Motor neuron (in vitro differentiated cells): ENCODE results near the gene PDXK. TPM values are rescaled to one million over a fixed set of nuclear protein-coding genes. Genes with fewer than 3 reads are reported as not detected.
A peak's percentile ranks its signal among the peaks of the same experiment; 100 is the strongest.

Experiments
- ATAC-seq, 8 experiments: fragments of 200-7000 bp; cut with Tn5 transposase; replicated peaks in 6 of 8; 2 replicates each; pipeline ENCODE4 v1.8.0; 2021; ENCODE audit warnings: mild to moderate bottlenecking in 8 of 8, moderate library complexity in 8 of 8
- H3K27ac ChIP-seq, 2 donors: fragments of 250-450 bp; sonication (Bioruptor Pico); 2 replicates each; pipeline ENCODE4 v1.9.0; 2021; ENCODE audit warnings: antibody characterized with exemption in 2 of 2, mild to moderate bottlenecking in 2 of 2, moderate library complexity in 1 of 2
- H3K4me1 ChIP-seq, 2 donors: fragments of 250-450 bp; sonication (Bioruptor Pico); replicated peaks in 1 of 2; 2 replicates each; pipeline ENCODE4 v1.6.1; 2021; ENCODE audit warnings: antibody characterized with exemption in 2 of 2, mild to moderate bottlenecking in 2 of 2, moderate library complexity in 1 of 2
- H3K4me3 ChIP-seq, 5 donors: fragments of 250-450 bp; sonication (Bioruptor Pico); 2 replicates each; pipeline ENCODE4 v1.9.0; 2021; ENCODE audit warnings: antibody characterized with exemption in 5 of 5, mild to moderate bottlenecking in 5 of 5, moderate library complexity in 4 of 5
- WGBS, 10 experiments: fragments of 450-650 bp; shearing (Covaris generic); methylation state at CpG; one replicate each; pipeline ENCODE4 v1.0.0; 2022; 5-methylcytosine and 5-hydroxymethylcytosine counted together
- in situ Hi-C, 9 experiments: fragments of 400-800 bp; cut with MboI; loops; one replicate each; pipeline ENCODE4 v1.15.0; 2021; ENCODE audit warnings: low sequenced_read_pairs in 9 of 9, low pct_unique_long_range_greater_than_20kb in 2 of 9; ENCODE audit not compliant: unreplicated experiment in 9 of 9
- total RNA-seq, 8 experiments: library from RNA; unstranded; fragments of 300-600 nt; gene quantifications; 2 replicates each; pipeline versions ENCODE4 v1.2.3 to v1.2.4, GENCODE V29; 2022

PDXK gene
- total RNA-seq, 8 experiments from 2014 or later: 17.8 to 71.7 (median 41.7) TPM

- WGBS, 10 experiments: 13 to 67% (median 40%) methylated on average over 3 to 10 of the region's 34 CpGs; no CpG with 5 or more reads in 6 of the 10 experiments
- Histone ChIP-seq H3K4me1 (peaks cover 19 to 26% of the 10 kb centered on the region in 2 donors), H3K27ac (peak overlapping the region in 1 of 2 donors; percentile 22), H3K4me3 (no peak overlapping the region)
- in situ Hi-C loops: no loop called here
- ATAC-seq: peak; percentile 52 to 90 (median 70)
Measured at GRCh38 chr21:43767984-43768867, 49.3 kb downstream of the PDXK start.

DNA sequence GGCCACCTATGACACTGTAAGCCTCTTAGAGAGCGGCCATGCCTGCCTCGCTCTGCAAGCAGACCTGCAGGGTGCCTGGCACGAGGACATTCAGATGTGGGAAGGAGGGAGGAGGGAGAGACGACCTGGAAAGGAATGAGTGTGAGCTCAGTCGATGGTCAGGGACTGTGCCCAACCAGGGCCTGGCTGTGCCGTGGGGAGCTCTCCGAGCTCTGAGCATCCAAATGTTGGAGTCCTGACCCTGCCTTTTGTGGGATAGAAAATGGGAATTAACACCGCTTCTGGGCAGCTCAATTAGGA lies 49.9 kb downstream of the PDXK start:
- Histone ChIP-seq H3K4me1 (peaks cover 19 to 26% of the 10 kb centered on the region in 2 donors), H3K4me3 (no peak overlapping the region), H3K27ac (peak overlapping the region in 1 of 2 donors; percentile 22)
- in situ Hi-C loops: no loop called here
- WGBS, 10 experiments: 73 to 100% (median 100%) methylated on average over 1 to 7 of the region's 8 CpGs; no CpG with 5 or more reads in 5 of the 10 experiments
- peak in 1 of 8 experiments; percentile 5 for ATAC-seq

GRCh38 chr21:43769325-43769958 lies 50.5 kb downstream of the PDXK start:
- in situ Hi-C loops: no loop called here
- Histone ChIP-seq H3K4me3 (no peak overlapping the region), H3K27ac (no peak overlapping the region), H3K4me1 (peaks cover 19 to 26% of the 10 kb centered on the region in 2 donors)
- 89 to 100% (median 90%) methylated on average over 2 to 7 of the region's 11 CpGs; no CpG with 5 or more reads in 5 of the 10 experiments for WGBS, 10 experiments
- ATAC-seq: no peak

DNA sequence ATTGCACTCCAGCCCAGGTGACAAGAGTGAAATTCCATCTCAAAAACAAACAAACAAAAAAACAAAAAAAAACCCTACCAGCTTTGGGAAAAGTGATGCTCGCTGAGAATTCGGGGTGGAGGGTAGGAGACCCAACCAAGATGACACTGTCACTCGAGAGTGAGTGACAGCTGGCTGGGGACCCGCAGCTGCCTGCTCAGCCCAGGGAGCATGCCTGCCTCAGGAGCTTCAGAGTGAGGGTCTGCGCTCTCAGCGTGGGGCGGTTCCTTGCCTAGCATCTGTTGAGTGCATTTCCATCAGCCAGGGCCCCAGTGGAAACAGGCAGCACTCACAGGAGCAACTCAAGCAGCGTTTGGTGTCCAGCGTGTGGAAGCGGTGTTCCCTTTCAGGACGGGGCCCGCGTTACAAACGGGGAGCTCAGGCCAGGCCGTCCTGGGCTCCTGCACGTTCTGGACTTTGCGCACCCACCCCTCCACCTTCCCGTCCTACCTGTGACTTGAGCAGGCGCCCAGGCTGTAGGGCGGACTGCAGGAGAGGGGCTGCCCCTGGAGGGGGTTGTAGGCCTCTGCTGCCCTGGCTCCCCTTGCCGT lies 51.2 kb downstream of the PDXK start:
- 82 to 97% (median 90%) methylated on average over 2 to 12 of the region's 21 CpGs; no CpG with 5 or more reads in 3 of the 10 experiments for WGBS, 10 experiments
- Histone ChIP-seq H3K27ac (no peak overlapping the region), H3K4me1 (peaks cover 25 to 31% of the 10 kb centered on the region in 2 donors), H3K4me3 (no peak overlapping the region)
- in situ Hi-C loops: no loop called here
- ATAC-seq: no peak

GRCh38 chr21:43771199-43771675 lies 52.3 kb downstream of the PDXK start:
- Histone ChIP-seq H3K27ac (no peak overlapping the region), H3K4me3 (no peak overlapping the region), H3K4me1 (peaks cover 28 to 35% of the 10 kb centered on the region in 2 donors)
- 56 to 100% (median 67%) methylated on average over 1 to 6 of the region's 13 CpGs; no CpG with 5 or more reads in 3 of the 10 experiments for WGBS, 10 experiments
- ATAC-seq: no peak
- in situ Hi-C loops: no loop called here

GRCh38 chr21:43771698-43772424 lies 52.9 kb downstream of the PDXK start:
- ATAC-seq: no peak
- no peak overlapping the region for H3K27ac ChIP-seq
- in situ Hi-C loops: no loop called here
- H3K4me3 ChIP-seq: no peak overlapping the region
- 77 to 100% (median 88%) methylated on average over 1 to 8 of the region's 13 CpGs; no CpG with 5 or more reads in 3 of the 10 experiments for WGBS, 10 experiments
- H3K4me1 ChIP-seq: peaks cover 24 to 29% of the 10 kb centered on the region in 2 donors

DNA sequence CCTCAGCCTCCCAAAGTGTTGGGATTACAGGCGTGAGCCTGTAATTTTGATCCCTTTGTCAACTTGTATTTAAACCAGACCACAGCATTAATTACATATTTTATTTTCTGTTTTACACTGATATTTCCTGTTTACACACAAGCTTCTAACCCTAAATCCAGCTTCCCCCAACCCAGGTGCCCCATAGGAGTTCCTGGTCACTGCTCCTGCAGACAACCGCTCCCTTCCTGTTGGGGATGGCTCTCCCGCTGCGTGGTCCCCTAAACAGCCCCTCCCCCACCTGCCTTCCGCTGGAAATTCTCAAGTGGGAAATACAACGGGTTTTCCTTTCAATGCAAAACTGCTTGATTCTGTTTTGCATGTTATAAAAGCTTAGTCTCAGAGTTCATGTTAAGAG lies 53.5 kb downstream of the PDXK start:
- WGBS, 10 experiments: 20 to 64% (median 47%) methylated on average over 1 to 5 of the region's 6 CpGs; no CpG with 5 or more reads in 6 of the 10 experiments
- H3K4me1 ChIP-seq: peaks cover 21 to 23% of the 10 kb centered on the region in 2 donors
- H3K27ac ChIP-seq: no peak overlapping the region
- in situ Hi-C loops: no loop called here
- no peak overlapping the region for H3K4me3 ChIP-seq
- ATAC-seq: no peak

DNA sequence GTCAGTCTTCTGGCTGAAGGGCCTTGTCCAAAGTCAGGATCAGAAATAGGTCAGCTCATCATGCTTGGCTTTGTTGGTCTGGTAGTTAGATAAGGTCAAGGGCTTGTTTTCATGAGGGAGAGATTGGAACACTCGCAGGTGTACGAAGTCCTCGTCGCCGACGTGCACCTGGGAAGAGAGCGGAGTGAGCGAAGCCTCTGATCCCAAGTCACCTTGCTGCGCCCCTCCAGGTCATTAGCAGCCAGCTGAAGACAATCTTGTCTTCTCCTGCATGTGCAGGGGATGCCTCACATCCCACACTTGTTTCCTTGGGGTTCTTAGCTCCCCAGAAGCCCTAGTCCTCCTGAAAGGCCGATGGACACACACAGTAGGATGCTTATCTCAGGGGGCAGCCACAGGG lies 55.2 kb downstream of the PDXK start:
- Histone ChIP-seq H3K27ac (no peak overlapping the region), H3K4me3 (no peak overlapping the region), H3K4me1 (peaks cover 8 to 15% of the 10 kb centered on the region in 2 donors)
- 87 to 100% (median 91%) methylated on average over 1 to 7 of the region's 10 CpGs; no CpG with 5 or more reads in 6 of the 10 experiments for WGBS, 10 experiments
- in situ Hi-C loops: no loop called here
- no peak for ATAC-seq

DNA sequence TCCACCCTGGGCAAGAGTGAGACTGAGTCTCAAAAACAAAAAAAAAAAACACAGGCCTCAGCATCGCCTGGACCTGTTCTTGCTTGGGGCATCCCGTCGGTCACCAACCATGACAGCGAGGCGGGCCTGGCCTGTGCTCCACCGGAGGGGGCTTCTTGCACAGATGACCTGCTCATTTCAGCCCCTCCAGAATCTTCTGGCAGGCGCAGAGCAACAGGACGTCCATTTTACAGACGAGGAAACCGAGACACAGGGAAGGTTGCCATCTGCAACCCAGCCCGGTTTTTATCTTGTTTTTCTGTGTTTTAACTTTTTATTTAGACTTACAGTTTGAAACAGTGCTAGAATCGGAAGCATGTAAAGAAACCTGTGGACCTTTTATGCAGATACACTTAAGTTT lies 56.3 kb downstream of the PDXK start:
- WGBS, 10 experiments: 50 to 88% (median 78%) methylated on average over 1 to 11 of the region's 12 CpGs
- H3K27ac ChIP-seq: no peak overlapping the region
- peaks cover 8 to 15% of the 10 kb centered on the region in 2 donors for H3K4me1 ChIP-seq
- no peak for ATAC-seq
- in situ Hi-C loops: loop anchor here in 1 of 9 experiments (25.0 kb wide), 1 partner anchor 88 kb away; no protein-coding TSS in a partner anchor
- H3K4me3 ChIP-seq: peak overlapping the region; percentile 72 to 100 (median 91)

DNA sequence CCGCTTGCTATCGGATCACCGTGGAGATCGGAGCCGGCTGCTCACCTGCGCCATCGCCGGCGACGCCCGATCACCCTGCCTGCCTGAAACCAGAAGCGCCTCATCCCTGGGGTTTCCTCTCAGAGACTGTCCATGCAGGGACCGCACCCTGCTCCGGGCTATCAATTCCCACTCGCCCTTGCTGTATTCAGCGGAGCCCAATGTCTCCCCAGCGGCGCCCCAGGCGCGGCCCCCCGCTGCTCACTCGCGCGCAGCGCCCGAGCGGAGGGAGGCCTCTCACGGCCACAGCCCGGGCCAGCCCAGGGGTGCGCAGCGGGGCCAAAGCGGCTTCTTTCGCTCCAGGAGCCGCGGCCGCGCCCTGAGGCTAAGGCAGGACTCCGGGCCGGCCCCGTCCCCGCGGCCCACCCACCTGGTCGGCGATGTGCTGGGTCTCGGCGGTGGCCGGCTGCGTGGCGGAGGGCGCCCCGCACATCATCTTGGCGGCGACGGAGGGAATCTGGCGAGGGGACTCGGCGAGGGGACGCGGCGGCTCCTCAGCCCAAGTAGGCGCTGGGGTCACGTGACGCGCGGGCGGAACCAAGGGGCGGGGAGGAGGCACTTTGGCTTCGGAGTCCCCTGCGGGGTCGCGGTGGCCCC lies 57.0 kb downstream of the PDXK start, which contains the start of gene CSTB:
Gene CSTB (minus strand): TSS at position 514 of the 636 bp plus-strand sequence. CDS start 39 bp downstream, at position 475.
- 2 to 40% (median 4%) methylated on average over 1 to 9 of the region's 71 CpGs; no CpG with 5 or more reads in 6 of the 10 experiments for WGBS, 10 experiments
- Histone ChIP-seq H3K27ac (peak within 1 kb of the TSS; percentile 89 to 95), H3K4me3 (peak within 1 kb of the TSS; percentile 72 to 100 (median 91)), H3K4me1 (peaks cover 8 to 15% of the 10 kb centered on the region in 2 donors)
- peak; percentile 59 to 88 (median 82) for ATAC-seq
- in situ Hi-C loops: loop anchor here in 1 of 9 experiments (25.0 kb wide), 1 partner anchor 89 kb away; no protein-coding TSS in a partner anchor

DNA sequence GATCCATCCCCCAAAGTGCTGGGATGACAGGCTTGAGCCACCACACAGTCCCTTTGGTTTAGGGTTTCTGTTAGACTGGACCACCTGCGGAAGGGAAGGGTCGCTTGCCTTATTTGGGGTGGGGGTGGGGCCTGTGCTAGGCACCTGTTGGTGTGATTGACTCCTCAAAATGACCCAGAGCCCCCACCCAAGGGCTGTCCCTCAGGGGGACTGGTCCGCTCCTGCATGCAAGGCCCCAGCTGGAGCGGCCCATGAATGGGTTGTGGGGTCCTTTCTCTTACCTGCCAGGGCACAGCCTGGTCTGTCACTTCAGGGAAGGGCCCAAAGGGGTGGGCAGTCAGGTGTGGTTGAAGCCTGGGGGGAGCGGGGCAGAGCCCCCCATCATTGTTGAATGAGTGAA lies 59.0 kb downstream of the PDXK start:
- Histone ChIP-seq H3K4me3 (no peak overlapping the region), H3K27ac (no peak overlapping the region), H3K4me1 (peaks cover 8 to 15% of the 10 kb centered on the region in 2 donors)
- 100% methylated on average over 2 of the region's 5 CpGs; no CpG with 5 or more reads in 9 of the 10 experiments for WGBS, 10 experiments
- in situ Hi-C loops: loop anchor here in 1 of 9 experiments (25.0 kb wide), 1 partner anchor 91 kb away; no protein-coding TSS in a partner anchor
- no peak for ATAC-seq
